Stimulated activated CD4-positive, alpha-beta T cell treated with anti-CD3 and anti-CD28 coated beads, Interleukin-4, amount 100 ng/mL, for 1 hour (primary cell): ENCODE measurements around the gene EN2.

Experiments
- DNase-seq: peaks from one replicate; pipeline ENCODE4 v3.0.0-alpha.2; 2020

The EN2 gene

DNA sequence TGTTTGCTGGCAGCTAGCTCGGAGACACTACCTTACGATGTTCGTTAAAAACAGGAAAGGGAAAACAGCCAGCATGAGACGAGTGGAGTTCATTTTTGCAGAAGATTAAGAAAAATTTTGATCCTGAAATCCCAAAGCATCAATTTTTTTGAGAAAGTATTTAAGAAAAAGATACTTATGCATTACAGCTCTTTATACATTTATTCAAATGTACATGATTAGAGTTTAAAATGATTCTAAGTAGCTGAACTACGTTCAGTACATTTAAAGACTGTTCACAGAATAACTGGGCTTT lies 53.7 kb downstream of the EN2 start:
- no peak for DNase-seq

DNA sequence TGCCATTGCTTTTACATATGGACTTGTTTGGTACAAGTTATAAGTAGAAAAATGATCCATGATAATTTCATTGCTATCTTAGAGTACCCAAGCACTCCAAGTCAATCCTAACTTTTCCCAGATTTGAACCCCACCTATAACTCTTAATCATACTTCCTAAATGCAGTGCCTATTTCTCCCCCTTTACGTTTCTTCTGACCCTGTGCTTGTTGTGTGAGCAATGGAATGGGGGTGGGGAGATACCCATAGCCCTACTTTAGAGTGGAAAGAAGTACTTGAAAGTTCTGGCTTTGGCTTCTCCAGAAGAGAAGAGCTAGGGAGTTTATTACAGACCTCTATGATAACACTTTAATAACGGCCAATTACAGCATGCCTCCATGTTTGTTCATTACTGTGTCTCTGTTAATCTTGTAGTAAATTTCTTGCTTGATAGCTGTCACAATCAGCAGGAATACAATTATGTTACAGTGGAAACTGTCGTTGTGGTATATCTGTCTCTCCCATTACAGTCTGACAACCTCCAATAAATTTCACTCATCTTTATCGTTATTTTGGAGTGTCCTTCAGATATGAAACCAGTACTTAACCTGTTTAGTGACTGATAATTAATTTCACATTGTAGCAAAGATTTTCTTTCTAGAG lies 54.4 kb downstream of the EN2 start:
- DNase-seq, result no peak

DNA sequence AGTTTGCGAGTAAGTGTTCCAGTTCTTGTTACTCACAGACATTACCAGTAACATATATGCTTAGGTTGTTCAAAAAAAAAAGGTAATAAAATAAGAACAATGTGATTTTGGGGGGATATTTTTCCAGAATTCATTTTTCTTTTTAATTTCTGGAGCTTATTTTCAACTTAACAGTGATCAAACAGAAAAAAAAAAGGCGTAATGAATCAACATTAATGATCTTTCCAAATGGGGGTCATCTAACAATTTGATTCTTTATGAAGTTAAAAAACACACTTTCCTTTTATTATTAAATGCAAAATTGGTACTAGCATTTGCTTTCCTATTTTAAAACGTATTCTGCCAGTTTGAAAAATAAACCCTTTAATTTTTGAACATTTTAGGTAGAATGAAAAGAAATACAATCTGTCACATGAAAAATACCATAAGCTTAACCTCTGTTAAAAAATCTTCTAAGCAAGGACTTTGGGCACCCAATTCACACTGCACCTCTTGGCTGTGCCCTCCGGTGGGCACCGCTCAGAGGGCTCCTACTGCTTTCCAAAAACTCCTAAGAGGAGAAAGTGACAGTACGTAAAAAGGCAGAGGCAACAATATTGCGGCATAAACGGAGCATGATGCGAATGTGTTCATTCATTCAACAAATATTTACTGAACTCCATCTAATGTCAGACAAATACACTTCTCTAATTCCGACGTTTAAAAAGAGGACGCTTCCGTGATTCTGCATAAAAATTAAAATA lies 55.8 kb downstream of the EN2 start:
- DNase-seq, result no peak

DNA sequence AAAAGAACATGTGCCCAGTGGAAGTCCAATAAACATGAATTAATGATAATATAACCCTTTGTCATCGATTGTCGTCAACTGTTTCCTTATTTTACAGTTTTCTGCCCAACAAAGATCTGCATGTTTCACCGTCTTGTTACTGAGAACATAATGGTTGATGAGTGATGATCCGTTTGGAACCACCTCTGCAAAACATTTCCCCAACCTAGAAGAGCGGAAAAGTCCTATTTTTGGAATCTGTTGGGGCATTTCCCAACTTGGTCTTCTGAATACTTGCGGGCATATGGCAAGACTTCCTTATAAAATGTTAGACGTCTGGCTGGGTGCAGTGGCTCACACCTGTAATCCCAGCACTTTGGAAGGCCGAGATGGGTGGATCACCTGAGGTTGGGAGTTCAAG lies 56.4 kb downstream of the EN2 start:
- no peak for DNase-seq
